Peyer's patch (tissue), 4 donors: ENCODE measurements around the gene VTI1A. TPM values are rescaled to one million over a fixed set of nuclear protein-coding genes. Genes with fewer than 3 reads are reported as not detected.

Source experiments
- DNase-seq, 3 donors: peaks; one replicate each; pipeline ENCODE4 v3.0.0-alpha.2; 2017 to 2019
- H3K27ac ChIP-seq, 4 donors: fragments of 200-600 bp; sonication (generic); one replicate each; pipeline ENCODE4 v1.5.1; 2016 to 2019
- H3K27me3 ChIP-seq, 2 donors: fragments of 200-600 bp; sonication (generic); one replicate each; pipeline ENCODE4 v1.5.1; 2019
- H3K36me3 ChIP-seq, 3 donors: fragments of 200-600 bp; sonication (generic); one replicate each; pipeline ENCODE4 v1.5.1; 2016 to 2019
- H3K4me1 ChIP-seq, 4 donors: fragments of 200-600 bp; sonication (generic); one replicate each; pipeline ENCODE4 v1.5.1; 2016 to 2019
- H3K4me3 ChIP-seq, 4 donors: fragments of 200-600 bp; sonication (generic); 1 replicate in 3 of 4; 2 replicates in 1 of 4; pipeline ENCODE4 v1.5.1; 2016 to 2019; ENCODE audit warnings: mild to moderate bottlenecking in 1 of 4
- H3K9me3 ChIP-seq, 4 donors: fragments of 200-600 bp; sonication (generic); one replicate each; pipeline ENCODE4 v1.5.1; 2016 to 2019; ENCODE audit warnings: mild to moderate bottlenecking in 1 of 4
- CTCF ChIP-seq, 6 experiments: fragments of 450-650 bp in 4 of 6; fragments of 200-600 bp in 2 of 6; sonication (generic) in 1 of 6; IDR thresholded peaks; one replicate each; pipeline ENCODE4 v1.5.1; 2017 to 2019; ENCODE audit warnings: antibody characterized with exemption in 6 of 6, mild to moderate bottlenecking in 3 of 6, moderate library complexity in 1 of 6
- POLR2A ChIP-seq, 2 donors: fragments of 450-650 bp; IDR thresholded peaks; one replicate each; pipeline ENCODE4 v1.5.1; 2017; ENCODE audit warnings: antibody characterized with exemption in 2 of 2, mild to moderate bottlenecking in 2 of 2, moderate library complexity in 2 of 2
- total RNA-seq, 4 donors: library from RNA; depleted of rRNA; stranded (reverse); fragments of >200 nt; gene quantifications; one replicate each; pipeline ENCODE4 v1.1.0, GENCODE V29; 2016

Gene VTI1A
- total RNA-seq, 4 donors from 2014 or later: 97.2 to 710 (median 170) TPM

- Histone ChIP-seq H3K4me3 (no peak overlapping the region), H3K9me3 (no peaks in the 10 kb centered on the region), H3K36me3 (no peaks in the 10 kb centered on the region), H3K27me3 (no peaks in the 10 kb centered on the region), H3K27ac (no peak overlapping the region), H3K4me1 (no peaks in the 10 kb centered on the region)
- DNase-seq: no peak
- TF ChIP-seq POLR2A (IDR thresholded peaks at IDR 0.05) (no peak), CTCF (IDR thresholded peaks at IDR 0.05) (no peak)
These were observed 146.0 kb downstream of the VTI1A start for GRCh38 chr10:112593023-112593422.

- DNase-seq: no peak
- TF ChIP-seq CTCF (IDR thresholded peaks at IDR 0.05) (no peak), POLR2A (IDR thresholded peaks at IDR 0.05) (no peak)
- Histone ChIP-seq H3K27ac (no peak overlapping the region), H3K4me1 (no peaks in the 10 kb centered on the region), H3K9me3 (no peaks in the 10 kb centered on the region), H3K36me3 (no peaks in the 10 kb centered on the region), H3K4me3 (no peak overlapping the region), H3K27me3 (no peaks in the 10 kb centered on the region)
These were observed 154.4 kb downstream of the VTI1A start for GRCh38 chr10:112601214-112602090.

- no peaks in the 10 kb centered on the region for H3K36me3 ChIP-seq
- no peaks in the 10 kb centered on the region for H3K9me3 ChIP-seq
- H3K27ac ChIP-seq: no peak overlapping the region
- DNase-seq: no peak
- no peak overlapping the region for H3K4me3 ChIP-seq
- TF ChIP-seq CTCF (IDR thresholded peaks at IDR 0.05): no peak
- TF ChIP-seq POLR2A (IDR thresholded peaks at IDR 0.05): no peak
- H3K27me3 ChIP-seq: no peaks in the 10 kb centered on the region
- no peaks in the 10 kb centered on the region for H3K4me1 ChIP-seq
These were observed 156.0 kb downstream of the VTI1A start for GRCh38 chr10:112603062-112603461.

GRCh38 chr10:112605063-112605462 lies 158.0 kb downstream of the VTI1A start:
- Histone ChIP-seq H3K4me3 (no peak overlapping the region), H3K27me3 (no peaks in the 10 kb centered on the region), H3K9me3 (no peaks in the 10 kb centered on the region), H3K4me1 (no peaks in the 10 kb centered on the region), H3K36me3 (no peaks in the 10 kb centered on the region), H3K27ac (no peak overlapping the region)
- TF ChIP-seq CTCF (IDR thresholded peaks at IDR 0.05) (no peak), POLR2A (IDR thresholded peaks at IDR 0.05) (no peak)
- no peak for DNase-seq

- H3K36me3 ChIP-seq: no peaks in the 10 kb centered on the region
- no peak for DNase-seq
- H3K9me3 ChIP-seq: no peaks in the 10 kb centered on the region
- H3K4me3 ChIP-seq: no peak overlapping the region
- TF ChIP-seq POLR2A (IDR thresholded peaks at IDR 0.05) (no peak), CTCF (IDR thresholded peaks at IDR 0.05) (no peak)
- no peaks in the 10 kb centered on the region for H3K4me1 ChIP-seq
- no peaks in the 10 kb centered on the region for H3K27me3 ChIP-seq
- H3K27ac ChIP-seq: no peak overlapping the region
These were observed 160.5 kb downstream of the VTI1A start for GRCh38 chr10:112607506-112607905.
